Measurements from ENCODE around the gene LPAR5. TPM values are rescaled to one million over a fixed set of nuclear protein-coding genes. Genes with fewer than 3 reads are reported as not detected.

The LPAR5 gene
- total and polyA plus RNA-seq, 2 experiments from 2014 or later: 0.32 to 0.38 TPM

DNA sequence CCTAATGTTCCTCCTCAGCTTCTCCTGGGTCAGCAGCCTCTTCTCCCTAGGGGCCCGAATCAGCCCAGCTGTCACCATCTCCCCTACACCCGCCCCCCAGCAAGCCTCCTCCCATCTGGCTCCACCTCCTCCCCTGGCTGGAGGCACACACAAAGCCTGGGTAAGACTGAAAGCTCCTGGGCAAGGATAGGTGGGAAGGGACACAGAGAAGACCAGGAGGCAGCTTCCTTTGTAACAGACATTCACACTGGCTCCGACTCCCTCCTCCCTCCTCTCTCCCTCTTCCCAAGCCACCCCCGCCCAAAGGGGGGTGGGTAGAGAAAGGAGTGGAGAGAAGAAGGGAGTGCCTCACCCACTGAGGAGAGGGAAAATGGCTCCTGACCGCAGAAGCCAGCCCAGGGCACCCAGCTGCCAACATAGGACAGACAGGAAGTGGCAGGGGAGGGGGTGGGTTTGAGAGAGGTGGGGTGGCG, 32.6 kb downstream of the LPAR5 start:
- H3K27ac Mint-ChIP-seq: peak overlapping the region; percentile 63; the same call in 1 of the 2 replicates
- H3K4me3 ChIP-seq: no peak overlapping the region
- peaks cover 12% of the 10 kb centered on the region; the same call in 1 of the 2 replicates for H3F3A ChIP-seq (replicated peaks; ENCODE audit: low read depth)
- H3K36me3 Mint-ChIP-seq (ENCODE audit: low read depth): peaks cover 78% of the 10 kb centered on the region
- no peaks in the 10 kb centered on the region; the same call in 2 of the 3 replicates for H3K9me3 Mint-ChIP-seq
- no peak for DNase-seq (ENCODE audit: low spot score)
- H3K27me3 Mint-ChIP-seq (ENCODE audit: insufficient read depth, low read depth, poor library complexity): peaks cover 11% of the 10 kb centered on the region
- 0 out of 2 replicates have a peak overlapping the region, but pooled peaks have one; percentile 32 for H3K27ac ChIP-seq (ENCODE audit: low read depth)
- peaks cover 53% of the 10 kb centered on the region for H3K79me2 ChIP-seq (replicated peaks; ENCODE audit: insufficient read depth)
- peak; percentile 2; the same call in 1 of the 3 replicates for ATAC-seq
- H3K4me1 ChIP-seq (ENCODE audit: insufficient read depth): peaks cover 29% of the 10 kb centered on the region
- peaks cover 33% of the 10 kb centered on the region for H4K20me1 ChIP-seq (replicated peaks; ENCODE audit: insufficient read depth)
- no peaks in the 10 kb centered on the region for H3K27me3 ChIP-seq (ENCODE audit: insufficient read depth)
- peaks cover 46% of the 10 kb centered on the region for H3K36me3 ChIP-seq (ENCODE audit: insufficient read depth)
- peaks cover 28% of the 10 kb centered on the region for H3K4me1 Mint-ChIP-seq
- no peaks in the 10 kb centered on the region for H3K9me2 ChIP-seq (ENCODE audit: insufficient read depth)
- H2AFZ ChIP-seq: no peak overlapping the region
- TF ChIP-seq ZNF114 (CRISPR knock-in tag; IDR thresholded peaks at IDR 0.05): no peak
- no peak for TF ChIP-seq STAT1 (IDR thresholded peaks at IDR 0.05; ENCODE audit: unreplicated experiment)
- no peak for TF ChIP-seq EZH2 (IDR thresholded peaks at IDR 0.05; ENCODE audit: low read depth, unreplicated experiment)
- TF ChIP-seq REST (IDR thresholded peaks at IDR 0.05; ENCODE audit: unreplicated experiment): no peak
- TF ChIP-seq EZH2phosphoT487 (IDR thresholded peaks at IDR 0.05; ENCODE audit: unreplicated experiment): no peak
- TF ChIP-seq, protein P1, sequence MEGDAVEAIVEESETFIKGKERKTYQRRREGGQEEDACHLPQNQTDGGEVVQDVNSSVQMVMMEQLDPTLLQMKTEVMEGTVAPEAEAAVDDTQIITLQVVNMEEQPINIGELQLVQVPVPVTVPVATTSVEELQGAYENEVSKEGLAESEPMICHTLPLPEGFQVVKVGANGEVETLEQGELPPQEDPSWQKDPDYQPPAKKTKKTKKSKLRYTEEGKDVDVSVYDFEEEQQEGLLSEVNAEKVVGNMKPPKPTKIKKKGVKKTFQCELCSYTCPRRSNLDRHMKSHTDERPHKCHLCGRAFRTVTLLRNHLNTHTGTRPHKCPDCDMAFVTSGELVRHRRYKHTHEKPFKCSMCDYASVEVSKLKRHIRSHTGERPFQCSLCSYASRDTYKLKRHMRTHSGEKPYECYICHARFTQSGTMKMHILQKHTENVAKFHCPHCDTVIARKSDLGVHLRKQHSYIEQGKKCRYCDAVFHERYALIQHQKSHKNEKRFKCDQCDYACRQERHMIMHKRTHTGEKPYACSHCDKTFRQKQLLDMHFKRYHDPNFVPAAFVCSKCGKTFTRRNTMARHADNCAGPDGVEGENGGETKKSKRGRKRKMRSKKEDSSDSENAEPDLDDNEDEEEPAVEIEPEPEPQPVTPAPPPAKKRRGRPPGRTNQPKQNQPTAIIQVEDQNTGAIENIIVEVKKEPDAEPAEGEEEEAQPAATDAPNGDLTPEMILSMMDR (conservative IDR thresholded peaks at IDR 0.05; ENCODE audit: low read depth in 2 of 2): no peak
- TF ChIP-seq JUNB (IDR thresholded peaks at IDR 0.05; ENCODE audit: unreplicated experiment): no peak
- TF ChIP-seq ETS1 (IDR thresholded peaks at IDR 0.05): no peak
- TF ChIP-seq CREB1 (CRISPR knock-in tag; IDR thresholded peaks at IDR 0.05; ENCODE audit: low read depth): no peak
- TF ChIP-seq ZNF462 (CRISPR knock-in tag; IDR thresholded peaks at IDR 0.05): no peak
- no peak for TF ChIP-seq NANOG (IDR thresholded peaks at IDR 0.05; ENCODE audit: borderline replicate concordance)
- no peak for TF ChIP-seq POLR2AphosphoS5 (IDR thresholded peaks at IDR 0.05; ENCODE audit: low read depth)
- TF ChIP-seq ZNF331 (CRISPR knock-in tag; IDR thresholded peaks at IDR 0.05; ENCODE audit: low read depth): no peak
- no peak overlapping the region for H3K4me2 ChIP-seq
- H3K4me3 Mint-ChIP-seq: peak overlapping the region; percentile 58; the same call in 1 of the 3 replicates
